ENCODE measurements around the gene P2RX1.
A peak's percentile ranks its signal among the peaks of the same experiment; 100 is the strongest.

The P2RX1 gene

GRCh38 chr17:3924512-3925350 is 8.5 kb upstream of the P2RX1 start:
- DNase-seq (ENCODE audit: low spot score): no peak

- no peak for DNase-seq (ENCODE audit: low spot score)
These were observed 7.4 kb upstream of the P2RX1 start for GRCh38 chr17:3923466-3924190.

- no peak for DNase-seq (ENCODE audit: low spot score)
These were observed 6.5 kb upstream of the P2RX1 start for GRCh38 chr17:3922765-3923164.

GRCh38 chr17:3921502-3922319 is 5.4 kb upstream of the P2RX1 start:
- no peak for DNase-seq (ENCODE audit: low spot score)

- no peak for DNase-seq (ENCODE audit: low spot score)
These were observed 4.7 kb upstream of the P2RX1 start for GRCh38 chr17:3921006-3921405.

- DNase-seq (ENCODE audit: low spot score): no peak
These were observed 2.9 kb upstream of the P2RX1 start for GRCh38 chr17:3919123-3919624.

GRCh38 chr17:3918372-3919122 is 2.3 kb upstream of the P2RX1 start:
- DNase-seq (ENCODE audit: low spot score): no peak

GRCh38 chr17:3917391-3917931 is 1.2 kb upstream of the P2RX1 start:
- no peak for DNase-seq (ENCODE audit: low spot score)

GRCh38 chr17:3916825-3917224 is 560 bp upstream of the P2RX1 start:
- no peak for DNase-seq (ENCODE audit: low spot score)

- DNase-seq (ENCODE audit: low spot score): no peak
These were observed 677 bp downstream of the P2RX1 start for GRCh38 chr17:3915581-3915994.

GRCh38 chr17:3914312-3914670 is 2.0 kb downstream of the P2RX1 start:
- no peak for DNase-seq (ENCODE audit: low spot score)

GRCh38 chr17:3913531-3914311 is 2.5 kb downstream of the P2RX1 start:
- DNase-seq (ENCODE audit: low spot score): peak; percentile 93

- no peak for DNase-seq (ENCODE audit: low spot score)
These were observed 3.4 kb downstream of the P2RX1 start for GRCh38 chr17:3912827-3913226.

GRCh38 chr17:3911271-3912053 is 4.8 kb downstream of the P2RX1 start:
- DNase-seq (ENCODE audit: low spot score): no peak

- no peak for DNase-seq (ENCODE audit: low spot score)
These were observed 5.6 kb downstream of the P2RX1 start for GRCh38 chr17:3910420-3911270.

GRCh38 chr17:3909257-3909656 is 7.0 kb downstream of the P2RX1 start:
- no peak for DNase-seq (ENCODE audit: low spot score)

GRCh38 chr17:3907483-3908216 is 8.6 kb downstream of the P2RX1 start:
- no peak for DNase-seq (ENCODE audit: low spot score)

- DNase-seq (ENCODE audit: low spot score): no peak
These were observed 9.4 kb downstream of the P2RX1 start for GRCh38 chr17:3906881-3907280.
